Measurements from ENCODE around the gene NEMP2.

Gene NEMP2

GRCh38 chr2:190462611-190463010 is 71.9 kb downstream of the NEMP2 start:
- Histone ChIP-seq H3K18ac (ENCODE audit: low read length) (no peak overlapping the region), H4K91ac (ENCODE audit: low read depth, low read length) (no peak overlapping the region), H3K4me1 (ENCODE audit: control insufficient read depth in 1 of 2, insufficient read depth in 2 of 2, low read length in 2 of 2) (peaks cover 1 to 2% of the 10 kb centered on the region in 2 experiments), H3K79me1 (ENCODE audit: low read length) (no peaks in the 10 kb centered on the region), H3K27ac (ENCODE audit: low read depth, low read length) (no peak overlapping the region), H3K27me3 (ENCODE audit: insufficient read depth, low read length) (no peaks in the 10 kb centered on the region), H3K4ac (ENCODE audit: low read depth, low read length) (no peak overlapping the region), H2BK12ac (ENCODE audit: low read length) (no peak overlapping the region), H3K36me3 (ENCODE audit: control insufficient read depth in 1 of 2, insufficient read depth in 2 of 2, low read length in 2 of 2) (no peaks in the 10 kb centered on the region), H3K14ac (ENCODE audit: low read length) (no peak overlapping the region), H4K12ac (ENCODE audit: low read depth, low read length) (no peak overlapping the region), H3K79me2 (ENCODE audit: control insufficient read depth, insufficient read depth, low read length, poor library complexity) (no peaks in the 10 kb centered on the region), H3K23ac (ENCODE audit: low read length) (no peak overlapping the region), H3K4me3 (ENCODE audit: low read depth, low read length) (no peak overlapping the region), H2AK5ac (ENCODE audit: low read length) (no peak overlapping the region), H2BK5ac (ENCODE audit: low read depth, low read length, poor library complexity) (no peak overlapping the region), H2BK120ac (ENCODE audit: insufficient read depth, low read length, poor library complexity) (no peak overlapping the region), H3K9ac (ENCODE audit: low read length) (no peak overlapping the region), H3K9me3 (ENCODE audit: insufficient read depth, low read depth, low read length) (no peaks in the 10 kb centered on the region), H2AFZ (ENCODE audit: insufficient read depth, low read length, poor library complexity) (no peak overlapping the region), H3K4me2 (ENCODE audit: low read length) (no peak overlapping the region), H4K8ac (ENCODE audit: low read depth, low read length) (no peak overlapping the region)
- WGBS (ENCODE audit: extremely low coverage, insufficient coverage, insufficient read length), result no CpG with 5 or more reads among the region's 1 CpG
- no peak for DNase-seq

GRCh38 chr2:190462181-190462580 is 72.3 kb downstream of the NEMP2 start:
- Histone ChIP-seq H3K14ac (ENCODE audit: low read length) (no peak overlapping the region), H3K27me3 (ENCODE audit: insufficient read depth, low read length) (no peaks in the 10 kb centered on the region), H2AFZ (ENCODE audit: insufficient read depth, low read length, poor library complexity) (no peak overlapping the region), H2BK5ac (ENCODE audit: low read depth, low read length, poor library complexity) (no peak overlapping the region), H3K4me2 (ENCODE audit: low read length) (no peak overlapping the region), H3K27ac (ENCODE audit: low read depth, low read length) (no peak overlapping the region), H3K4ac (ENCODE audit: low read depth, low read length) (no peak overlapping the region), H3K9me3 (ENCODE audit: insufficient read depth, low read depth, low read length) (no peaks in the 10 kb centered on the region), H2BK120ac (ENCODE audit: insufficient read depth, low read length, poor library complexity) (no peak overlapping the region), H3K79me2 (ENCODE audit: control insufficient read depth, insufficient read depth, low read length, poor library complexity) (no peaks in the 10 kb centered on the region), H3K9ac (ENCODE audit: low read length) (no peak overlapping the region), H4K8ac (ENCODE audit: low read depth, low read length) (no peak overlapping the region), H3K36me3 (ENCODE audit: control insufficient read depth in 1 of 2, insufficient read depth in 2 of 2, low read length in 2 of 2) (no peaks in the 10 kb centered on the region), H4K91ac (ENCODE audit: low read depth, low read length) (no peak overlapping the region), H4K12ac (ENCODE audit: low read depth, low read length) (no peak overlapping the region), H2AK5ac (ENCODE audit: low read length) (no peak overlapping the region), H2BK12ac (ENCODE audit: low read length) (no peak overlapping the region), H3K18ac (ENCODE audit: low read length) (no peak overlapping the region), H3K23ac (ENCODE audit: low read length) (no peak overlapping the region), H3K4me1 (ENCODE audit: control insufficient read depth in 1 of 2, insufficient read depth in 2 of 2, low read length in 2 of 2) (peaks cover 0 to 1% of the 10 kb centered on the region in 2 experiments), H3K4me3 (ENCODE audit: low read depth, low read length) (no peak overlapping the region), H3K79me1 (ENCODE audit: low read length) (no peaks in the 10 kb centered on the region)
- WGBS (ENCODE audit: extremely low coverage, insufficient coverage, insufficient read length), result no CpG with 5 or more reads among the region's 2 CpGs
- no peak for DNase-seq

GRCh38 chr2:190460487-190460886 is 74.0 kb downstream of the NEMP2 start:
- no peak overlapping the region for H2AK5ac ChIP-seq (ENCODE audit: low read length)
- no peak overlapping the region for H4K12ac ChIP-seq (ENCODE audit: low read depth, low read length)
- no peak overlapping the region for H2BK120ac ChIP-seq (ENCODE audit: insufficient read depth, low read length, poor library complexity)
- no peak overlapping the region for H3K18ac ChIP-seq (ENCODE audit: low read length)
- no peak overlapping the region for H3K4ac ChIP-seq (ENCODE audit: low read depth, low read length)
- H3K27me3 ChIP-seq (ENCODE audit: insufficient read depth, low read length), result no peaks in the 10 kb centered on the region
- no peak overlapping the region for H3K4me2 ChIP-seq (ENCODE audit: low read length)
- no peak overlapping the region for H2BK5ac ChIP-seq (ENCODE audit: low read depth, low read length, poor library complexity)
- no peaks in the 10 kb centered on the region for H3K4me1 ChIP-seq (ENCODE audit: control insufficient read depth in 1 of 2, insufficient read depth in 2 of 2, low read length in 2 of 2)
- H3K79me2 ChIP-seq (ENCODE audit: control insufficient read depth, insufficient read depth, low read length, poor library complexity), result no peaks in the 10 kb centered on the region
- DNase-seq, result no peak
- no peaks in the 10 kb centered on the region for H3K36me3 ChIP-seq (ENCODE audit: control insufficient read depth in 1 of 2, insufficient read depth in 2 of 2, low read length in 2 of 2)
- no peak overlapping the region for H2BK12ac ChIP-seq (ENCODE audit: low read length)
- no peak overlapping the region for H3K9ac ChIP-seq (ENCODE audit: low read length)
- H3K14ac ChIP-seq (ENCODE audit: low read length), result no peak overlapping the region
- H4K8ac ChIP-seq (ENCODE audit: low read depth, low read length), result no peak overlapping the region
- H3K9me3 ChIP-seq (ENCODE audit: insufficient read depth, low read depth, low read length), result no peaks in the 10 kb centered on the region
- H3K79me1 ChIP-seq (ENCODE audit: low read length), result no peaks in the 10 kb centered on the region
- no CpG with 5 or more reads among the region's 5 CpGs for WGBS (ENCODE audit: extremely low coverage, insufficient coverage, insufficient read length)
- no peak overlapping the region for H3K27ac ChIP-seq (ENCODE audit: low read depth, low read length)
- H2AFZ ChIP-seq (ENCODE audit: insufficient read depth, low read length, poor library complexity), result no peak overlapping the region
- H4K91ac ChIP-seq (ENCODE audit: low read depth, low read length), result no peak overlapping the region
- no peak overlapping the region for H3K23ac ChIP-seq (ENCODE audit: low read length)
- H3K4me3 ChIP-seq (ENCODE audit: low read depth, low read length), result no peak overlapping the region

- Histone ChIP-seq H3K79me1 (ENCODE audit: low read length) (no peaks in the 10 kb centered on the region), H3K4me3 (ENCODE audit: low read depth, low read length) (no peak overlapping the region), H3K14ac (ENCODE audit: low read length) (no peak overlapping the region), H3K27ac (ENCODE audit: low read depth, low read length) (no peak overlapping the region), H3K23ac (ENCODE audit: low read length) (peak overlapping the region; percentile 98), H3K9ac (ENCODE audit: low read length) (no peak overlapping the region), H3K4me1 (ENCODE audit: control insufficient read depth in 1 of 2, insufficient read depth in 2 of 2, low read length in 2 of 2) (no peaks in the 10 kb centered on the region), H2AFZ (ENCODE audit: insufficient read depth, low read length, poor library complexity) (no peak overlapping the region), H3K36me3 (ENCODE audit: control insufficient read depth in 1 of 2, insufficient read depth in 2 of 2, low read length in 2 of 2) (no peaks in the 10 kb centered on the region), H3K27me3 (ENCODE audit: insufficient read depth, low read length) (no peaks in the 10 kb centered on the region), H2BK5ac (ENCODE audit: low read depth, low read length, poor library complexity) (no peak overlapping the region), H3K9me3 (ENCODE audit: insufficient read depth, low read depth, low read length) (no peaks in the 10 kb centered on the region), H4K91ac (ENCODE audit: low read depth, low read length) (no peak overlapping the region), H3K4me2 (ENCODE audit: low read length) (no peak overlapping the region), H2BK120ac (ENCODE audit: insufficient read depth, low read length, poor library complexity) (no peak overlapping the region), H4K8ac (ENCODE audit: low read depth, low read length) (no peak overlapping the region), H4K12ac (ENCODE audit: low read depth, low read length) (no peak overlapping the region), H2BK12ac (ENCODE audit: low read length) (no peak overlapping the region), H2AK5ac (ENCODE audit: low read length) (no peak overlapping the region), H3K18ac (ENCODE audit: low read length) (no peak overlapping the region), H3K4ac (ENCODE audit: low read depth, low read length) (no peak overlapping the region), H3K79me2 (ENCODE audit: control insufficient read depth, insufficient read depth, low read length, poor library complexity) (no peaks in the 10 kb centered on the region)
- DNase-seq, result no peak
- WGBS (ENCODE audit: extremely low coverage, insufficient coverage, insufficient read length), result no CpG with 5 or more reads among the region's 1 CpG
These were observed 74.6 kb downstream of the NEMP2 start for GRCh38 chr2:190459881-190460280.
